GM18498 (cell line): ENCODE data around the gene LIM2.

Experiments
- ATAC-seq: cut with Tn5 transposase; IDR thresholded peaks from one replicate; pipeline ENCODE4 v1.9.1; 2021; ENCODE audit warnings: mild to moderate bottlenecking, moderate library complexity; ENCODE audit not compliant: unreplicated experiment

Gene LIM2

DNA sequence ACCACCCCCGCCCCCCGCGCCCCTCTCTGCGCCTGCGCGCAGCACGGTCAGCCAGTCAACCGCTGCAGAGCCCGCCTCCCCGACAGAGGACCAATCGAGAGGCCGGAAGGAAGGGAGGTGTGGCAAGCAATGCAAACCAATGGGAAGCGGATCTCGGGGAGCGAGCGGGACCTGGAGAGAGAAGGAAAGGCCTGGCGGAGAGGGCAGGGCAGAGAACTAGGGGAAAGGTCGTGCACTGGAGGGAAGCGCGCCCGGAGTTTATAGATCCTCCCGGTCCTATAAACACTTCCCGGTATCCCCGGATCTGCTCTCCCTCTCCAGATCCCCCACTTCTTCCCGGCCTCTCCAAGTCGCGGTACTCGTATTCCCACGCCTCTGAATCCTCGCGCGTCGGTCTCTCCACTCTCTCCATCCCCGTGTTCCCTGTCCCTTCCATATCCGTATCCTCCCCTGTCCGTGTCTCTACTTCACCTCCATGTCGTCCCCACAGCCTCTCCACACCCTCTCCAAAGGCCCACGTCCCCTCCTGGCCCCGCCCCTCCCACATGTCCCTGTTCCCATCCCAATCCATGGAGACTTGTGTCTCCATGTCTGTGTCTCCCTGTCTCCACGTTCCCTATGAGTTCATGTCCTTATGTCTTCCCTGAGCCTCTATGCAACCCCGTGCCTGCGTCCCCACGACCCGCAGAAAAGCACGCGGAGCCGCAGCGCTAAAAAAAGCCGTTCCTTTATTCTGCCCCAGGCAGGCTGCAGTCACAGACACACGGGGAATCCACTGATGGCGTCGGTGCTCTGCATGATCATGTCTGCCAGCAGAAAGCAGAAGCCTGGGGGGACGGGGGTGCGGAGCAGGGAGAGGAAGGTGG is 21.2 kb downstream of the LIM2 start:
- ATAC-seq, result peak; percentile 52

DNA sequence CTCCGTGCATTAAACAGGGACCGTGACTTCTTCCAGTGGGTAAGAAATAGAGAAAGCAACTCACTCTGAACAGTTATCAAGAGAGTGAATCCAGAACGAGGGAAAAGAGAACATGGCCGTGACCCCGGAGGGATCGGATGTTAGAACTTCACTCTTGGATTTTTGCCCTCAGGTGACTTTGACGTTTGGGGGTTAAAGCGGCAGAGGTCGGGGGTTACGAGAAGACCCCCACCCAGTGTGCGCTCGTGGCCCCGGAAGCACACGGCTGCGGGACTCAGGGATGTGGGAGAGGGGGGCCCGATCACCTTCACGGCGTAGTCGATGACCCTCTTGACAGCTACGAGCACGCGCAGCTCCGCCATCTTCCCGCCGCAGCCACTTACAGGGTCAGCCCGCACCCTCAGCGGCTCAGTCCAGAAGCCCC is 21.8 kb downstream of the LIM2 start, which contains the start of gene ETFB:
Gene ETFB (minus strand): TSS at position 424 of the 424 bp plus-strand sequence. CDS start 62 bp downstream, at position 362.
- ATAC-seq, result no peak

- no peak for ATAC-seq
Measured at GRCh38 chr19:51365211-51365964, 22.4 kb downstream of the LIM2 start.

GRCh38 chr19:51364200-51365106 is 23.3 kb downstream of the LIM2 start:
- no peak for ATAC-seq

DNA sequence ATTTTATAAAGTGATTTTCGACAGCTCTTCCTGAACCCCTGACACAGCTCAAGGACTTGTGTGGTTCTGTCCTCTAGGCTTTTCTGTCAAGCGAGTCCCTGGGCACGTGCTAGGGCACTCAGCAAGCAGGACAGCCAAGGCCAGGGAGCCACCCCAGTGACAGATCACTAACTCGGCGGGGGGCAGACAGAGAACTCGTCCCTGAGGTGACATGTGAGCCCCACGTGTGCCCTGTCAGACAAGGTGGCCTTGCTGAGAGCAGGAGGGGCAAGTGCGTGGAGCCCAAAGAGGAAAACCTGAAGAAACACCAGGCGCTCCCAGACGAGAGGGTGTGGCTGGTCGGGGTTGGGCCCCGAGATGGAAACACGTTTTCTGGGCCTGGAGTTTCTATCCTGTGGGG is 26.5 kb downstream of the LIM2 start:
- ATAC-seq, result no peak

DNA sequence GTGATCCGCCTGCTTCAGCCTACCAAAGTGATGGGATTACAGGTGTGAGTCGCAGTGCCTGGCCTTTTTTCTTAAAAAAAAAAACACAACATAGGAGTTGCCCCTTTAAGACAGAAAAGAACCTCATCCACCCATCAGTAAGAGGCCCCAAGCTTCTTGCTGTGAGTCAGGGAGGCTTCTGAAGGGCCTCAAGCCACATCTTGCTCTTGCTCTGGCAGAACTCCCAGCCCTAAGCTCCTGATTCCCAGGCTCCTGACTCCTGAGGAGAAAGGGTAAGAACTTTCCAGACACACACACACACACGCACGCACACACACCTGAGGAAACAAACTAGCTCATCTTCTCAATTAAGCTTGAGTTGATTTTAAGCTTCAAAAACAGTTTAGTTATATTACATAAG is 28.5 kb downstream of the LIM2 start:
- no peak for ATAC-seq

DNA sequence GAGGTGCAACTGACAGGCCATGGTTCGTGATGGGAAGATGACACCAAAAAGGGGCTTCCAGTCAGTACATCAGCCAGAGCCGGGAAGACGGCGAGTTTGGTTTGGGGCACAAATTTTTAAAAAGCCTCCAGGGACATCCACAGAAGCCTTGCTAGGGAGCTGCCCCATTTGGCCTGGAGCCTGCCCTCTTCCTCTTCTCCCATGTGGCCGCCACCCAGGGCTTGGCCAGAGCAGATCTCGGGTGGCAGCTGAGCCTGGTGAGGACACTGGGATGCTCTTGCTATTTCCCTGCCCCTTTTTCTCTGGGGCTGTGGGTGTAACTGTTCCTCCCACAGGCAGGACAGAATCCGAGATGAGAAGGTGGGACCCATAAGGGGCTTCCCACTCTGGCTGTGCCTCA is 29.8 kb downstream of the LIM2 start:
- ATAC-seq, result no peak

DNA sequence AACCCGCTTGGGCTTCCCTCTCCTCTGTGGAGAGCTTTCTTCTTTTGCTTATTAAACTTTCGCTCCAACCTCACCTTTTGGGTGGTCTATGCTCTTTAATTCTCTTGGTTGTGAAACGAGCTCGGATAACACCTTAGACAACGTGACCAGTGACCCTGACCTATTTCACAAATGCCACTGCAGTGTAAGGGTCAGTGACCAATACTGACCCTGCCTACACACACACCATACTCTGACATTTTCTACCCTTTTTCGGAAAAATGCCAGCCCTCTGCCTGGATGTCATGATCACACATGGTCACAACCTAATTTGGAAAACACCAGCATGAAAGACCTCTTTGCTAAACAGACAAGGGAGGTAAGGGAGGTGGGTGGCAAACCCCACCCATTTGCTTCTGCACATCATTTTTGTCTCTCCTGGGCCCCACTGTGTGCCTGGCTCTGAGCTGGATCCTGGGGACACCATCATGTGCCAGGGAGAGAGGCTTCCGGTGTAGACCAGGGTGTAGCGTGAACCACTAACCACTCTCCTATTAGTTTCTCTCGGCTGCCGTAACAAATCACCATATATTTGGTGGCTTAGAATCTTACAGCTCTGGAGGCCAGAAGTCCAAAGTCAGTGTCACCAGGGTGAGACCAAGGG is 31.5 kb downstream of the LIM2 start:
- ATAC-seq, result no peak

- no peak for ATAC-seq
Measured at GRCh38 chr19:51354742-51355148, 33.0 kb downstream of the LIM2 start.

DNA sequence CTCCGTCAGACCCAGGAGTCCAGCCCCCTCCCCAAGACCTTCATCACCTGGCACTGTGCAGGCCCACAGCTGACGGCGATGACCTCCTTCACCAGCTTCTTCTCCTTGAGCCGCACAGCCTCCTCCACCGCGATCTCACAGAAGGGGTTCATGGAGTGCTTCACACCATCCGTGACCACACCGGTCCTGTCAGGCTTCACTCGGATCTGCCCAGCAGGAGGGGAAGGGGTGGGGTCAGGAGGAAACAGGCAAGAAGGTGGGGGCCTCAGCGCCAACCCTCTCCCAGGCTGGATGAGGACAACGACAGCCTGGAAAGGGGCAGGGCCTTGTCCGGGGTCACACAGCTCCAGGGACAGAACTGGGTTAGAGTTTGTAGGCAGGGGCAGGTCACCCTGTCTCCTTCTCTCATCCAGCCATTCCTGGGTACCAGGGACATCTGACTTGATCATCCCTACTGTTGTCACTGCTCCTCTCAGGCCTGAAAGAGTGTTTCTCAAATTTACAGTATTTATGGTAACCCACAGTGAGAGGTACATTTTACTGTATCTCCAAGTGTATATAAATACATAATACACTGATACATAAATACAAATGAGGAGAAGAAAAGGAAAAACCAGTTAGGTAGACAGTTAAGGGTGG is 33.6 kb downstream of the LIM2 start:
- ATAC-seq, result no peak

DNA sequence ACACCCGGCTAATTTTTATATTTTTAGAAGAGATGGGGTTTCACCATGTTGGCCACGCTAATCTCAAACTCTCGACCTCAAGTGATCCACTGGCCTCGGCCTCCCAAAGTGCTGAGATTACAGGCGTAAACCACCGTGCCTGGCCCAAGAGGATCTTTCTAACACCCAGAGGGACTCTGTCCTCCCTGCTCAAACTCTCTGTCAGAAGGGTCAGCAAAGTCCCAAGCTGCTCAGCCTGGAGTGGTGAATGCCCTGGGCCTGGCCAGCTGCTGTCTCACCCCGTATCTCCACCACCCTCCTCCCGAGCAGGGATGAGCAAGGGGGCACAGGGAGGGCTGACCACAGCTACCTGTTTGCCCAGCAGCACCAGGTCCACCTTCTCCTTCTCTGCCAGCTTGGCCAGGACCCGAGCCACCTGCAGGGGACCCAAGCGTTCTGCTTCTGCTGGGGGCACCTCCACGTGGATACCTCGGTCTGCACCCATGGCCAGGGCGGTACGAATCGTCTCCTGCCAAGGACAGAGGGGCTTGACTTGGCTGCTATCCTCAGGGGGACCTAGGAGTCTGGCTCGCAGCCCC is 34.9 kb downstream of the LIM2 start:
- no peak for ATAC-seq

DNA sequence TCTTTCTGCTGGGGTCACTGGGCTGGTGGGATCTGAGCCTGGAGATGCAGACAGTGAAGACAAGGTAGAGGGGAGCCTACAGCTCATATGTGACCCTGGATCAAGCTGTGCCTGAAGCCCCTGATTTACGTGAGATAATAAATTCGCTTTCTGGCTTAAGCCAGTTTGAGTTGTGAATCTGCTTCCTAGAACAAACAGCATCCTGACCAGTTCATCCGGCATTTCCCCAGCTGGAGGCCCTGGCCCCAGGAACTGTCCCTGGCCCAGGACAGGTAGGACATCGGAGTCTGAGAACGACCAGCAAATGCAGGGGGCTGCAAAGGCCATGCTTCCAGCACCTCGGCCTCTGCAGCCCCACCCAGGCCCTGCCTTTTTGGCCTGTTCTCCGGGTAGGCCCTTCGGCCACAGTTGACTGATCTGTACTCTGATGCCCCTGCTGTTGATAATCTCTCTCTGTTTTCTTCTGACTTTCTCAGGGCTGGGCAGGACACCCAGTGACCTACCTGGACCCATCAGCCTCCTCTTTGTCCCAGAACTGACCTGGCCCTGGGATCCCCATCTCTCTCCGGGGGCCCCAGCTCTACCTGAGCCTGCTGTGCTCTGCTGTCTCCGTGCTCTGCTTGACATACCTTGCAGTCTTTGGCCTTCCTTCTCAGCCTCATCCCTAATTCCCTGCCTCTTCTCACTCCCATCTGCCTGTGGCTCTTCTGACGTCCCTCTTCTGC is 36.3 kb downstream of the LIM2 start:
- no peak for ATAC-seq

GRCh38 chr19:51347209-51347928 is 40.4 kb downstream of the LIM2 start:
- ATAC-seq, result no peak

DNA sequence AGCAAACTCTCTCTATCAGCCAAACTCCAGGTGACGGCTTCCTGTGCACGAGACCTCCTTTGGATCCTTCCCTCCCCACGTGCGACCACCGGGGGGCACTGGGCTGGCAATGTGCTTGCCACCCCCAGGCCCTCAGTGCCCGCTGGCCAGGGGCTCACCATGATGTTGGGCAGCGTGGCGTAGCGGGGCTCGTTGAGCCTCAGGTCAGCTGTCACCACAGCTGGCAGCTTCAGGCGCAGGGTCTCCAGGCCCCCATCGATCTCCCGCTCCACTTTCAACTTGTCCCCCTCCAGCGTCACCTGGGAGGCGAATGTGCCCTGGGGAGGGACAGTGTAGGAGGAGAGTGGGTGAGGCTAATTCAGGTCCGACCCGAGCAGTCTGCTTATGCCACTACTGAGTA is 41.0 kb downstream of the LIM2 start:
- ATAC-seq, result no peak

- ATAC-seq, result no peak
Measured at GRCh38 chr19:51345076-51345620, 42.6 kb downstream of the LIM2 start.

GRCh38 chr19:51342631-51343569 is 44.9 kb downstream of the LIM2 start:
- ATAC-seq, result no peak

DNA sequence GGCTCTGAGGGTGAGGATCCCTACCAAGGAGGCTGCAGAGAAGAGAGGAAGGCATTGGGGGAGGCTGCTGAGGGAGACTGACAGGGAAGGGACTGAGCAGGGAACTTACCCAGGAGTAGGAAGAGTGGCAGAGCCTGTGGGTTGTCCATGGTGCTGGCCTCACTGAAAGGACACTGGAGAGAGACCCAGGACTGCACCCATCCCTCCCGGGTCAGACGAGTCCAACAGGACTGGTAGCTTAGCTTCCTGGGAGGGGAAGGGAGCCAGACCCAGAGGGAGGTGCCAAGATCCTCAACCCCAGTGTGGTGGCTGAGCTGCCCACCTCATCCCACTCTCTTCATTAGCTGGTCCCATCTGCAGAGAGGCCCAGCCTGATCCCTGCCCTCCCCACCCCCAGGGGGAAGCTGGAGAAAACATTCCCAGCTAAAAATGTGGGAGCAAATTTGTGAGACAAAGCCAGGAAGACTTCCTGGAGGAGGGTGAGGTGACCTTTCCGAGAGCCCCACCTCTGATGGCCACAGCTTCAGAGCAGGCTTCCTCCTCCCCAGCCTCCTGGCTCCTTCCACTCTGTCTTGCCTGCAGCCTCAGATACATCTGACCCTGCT is 45.7 kb downstream of the LIM2 start, which contains the start of gene VSIG10L:
Gene VSIG10L (minus strand): TSS at position 164 of the 605 bp plus-strand sequence. CDS start 15 bp downstream, at position 149.
- ATAC-seq, result no peak
